Activated T-cell treated with anti-CD3 and anti-CD28 coated beads for 24 hours (primary cell): ENCODE measurements around the gene PLOD3.
A peak's percentile ranks its signal among the peaks of the same experiment; 100 is the strongest.

Source experiments
- DNase-seq: peaks from one replicate; pipeline ENCODE4 v3.0.0-alpha.2; 2020; ENCODE audit warnings: low read depth

The PLOD3 gene

DNA sequence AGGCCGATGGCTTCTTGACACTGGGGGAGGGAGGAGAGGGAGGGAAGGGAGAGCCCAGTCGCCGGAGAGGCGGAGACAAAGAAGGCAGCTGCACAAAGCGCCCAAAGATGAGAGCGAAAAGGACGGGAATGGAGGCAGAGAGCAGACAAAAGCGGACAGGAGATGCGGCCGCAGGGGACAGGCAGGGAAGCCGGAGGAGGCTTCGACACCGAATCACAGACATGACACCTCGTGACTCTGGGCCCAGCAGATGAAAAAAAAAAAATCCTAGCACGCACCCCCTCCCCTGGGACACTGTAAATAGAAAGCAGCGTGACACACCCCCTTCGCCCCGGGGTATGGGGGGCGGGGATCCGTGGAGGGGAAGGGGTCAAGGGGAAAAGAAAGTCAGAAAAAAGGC lies 38.3 kb downstream of the PLOD3 start:
- no peak for DNase-seq

DNA sequence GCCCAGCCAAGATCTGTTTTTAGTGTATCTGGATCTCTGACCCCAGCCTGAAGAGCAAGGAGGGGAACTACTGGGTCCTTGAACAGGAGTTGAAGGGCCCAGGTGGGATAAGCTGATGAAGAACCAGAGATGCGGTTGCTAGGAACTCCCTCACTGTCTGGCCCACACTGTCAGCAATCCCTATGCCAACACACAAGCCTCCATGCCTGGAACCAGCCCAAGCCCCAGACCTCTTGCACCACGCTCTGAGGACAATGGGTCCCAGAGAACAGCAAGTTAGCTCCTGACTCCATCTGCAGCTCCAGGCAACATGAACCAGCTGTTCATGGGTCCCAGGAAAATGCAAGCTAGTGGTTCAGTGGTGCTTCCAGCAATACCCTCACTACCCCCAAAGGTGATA lies 39.7 kb downstream of the PLOD3 start:
- no peak for DNase-seq

GRCh38 chr7:101175664-101176063 lies 41.7 kb downstream of the PLOD3 start:
- no peak for DNase-seq

DNA sequence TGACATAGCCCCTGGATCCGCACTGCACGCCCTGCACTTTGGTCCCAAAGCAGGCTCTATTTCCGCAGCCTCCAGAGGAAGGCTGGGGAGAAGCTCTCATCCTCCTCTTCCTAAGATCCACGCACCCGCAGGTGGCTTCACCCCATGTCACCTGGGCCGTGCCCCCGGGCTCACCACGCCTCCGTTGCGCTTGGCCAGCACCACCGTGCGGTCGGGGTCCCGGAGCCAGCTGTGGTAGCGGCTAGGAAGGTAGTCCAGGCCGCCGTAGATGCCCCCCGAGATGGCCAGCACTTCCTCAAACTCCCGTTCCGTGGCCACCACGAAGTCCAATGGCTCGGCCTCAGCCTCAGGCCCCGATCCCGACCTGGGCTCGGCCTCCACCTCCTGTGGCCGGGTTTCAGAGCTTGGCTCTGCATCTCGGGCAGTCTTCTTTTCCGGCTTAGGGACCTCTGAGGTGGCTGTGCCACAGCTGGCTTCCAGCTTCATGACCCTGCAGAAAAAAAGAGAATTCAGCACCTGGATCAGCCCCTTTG lies 43.0 kb downstream of the PLOD3 start:
- no peak for DNase-seq

GRCh38 chr7:101173752-101174244 lies 43.6 kb downstream of the PLOD3 start:
- DNase-seq, result peak; percentile 64

DNA sequence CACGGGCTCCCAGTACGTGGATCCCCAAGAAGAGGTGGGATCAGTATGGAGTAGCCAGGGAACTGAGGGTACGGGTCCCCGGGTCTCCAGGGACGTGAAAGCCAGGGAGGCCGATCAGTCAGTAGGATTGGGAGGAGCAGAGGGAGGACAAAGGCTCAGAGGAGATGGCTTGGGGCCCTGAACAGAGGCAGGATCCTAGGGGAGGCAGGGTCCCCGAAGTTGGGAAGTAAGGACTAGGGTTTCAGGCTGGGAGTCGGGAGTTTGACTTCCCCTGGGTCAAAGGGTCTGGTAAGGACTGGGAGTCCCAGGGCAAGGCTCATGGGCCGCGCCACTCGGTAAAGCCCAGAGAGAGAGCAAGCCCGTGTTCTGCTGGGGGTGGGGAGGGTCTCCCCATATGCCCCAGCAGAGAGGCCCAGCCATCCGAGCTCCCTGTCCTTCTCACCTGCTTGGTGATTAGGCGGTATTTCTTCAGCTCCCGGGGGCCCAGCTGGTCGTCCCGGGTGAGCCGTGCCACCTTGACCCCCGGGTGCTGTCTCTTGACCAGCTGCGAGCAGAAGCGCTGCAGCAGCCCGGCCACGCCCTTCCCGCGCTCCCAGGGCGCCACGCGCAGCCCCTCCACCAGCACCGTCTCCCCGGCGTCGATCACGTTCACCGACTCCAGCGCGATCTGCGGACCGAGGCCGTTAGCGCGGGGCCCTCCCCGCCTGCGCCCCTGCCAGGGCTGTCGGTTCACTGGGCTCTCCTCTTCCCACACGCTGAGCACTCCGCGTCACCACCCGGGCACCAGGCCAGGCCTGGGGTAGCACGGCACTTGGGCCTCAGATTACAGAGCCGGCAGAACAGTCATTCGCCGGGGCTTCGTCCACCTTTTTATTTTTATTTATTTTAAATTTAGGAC lies 44.3 kb downstream of the PLOD3 start:
- DNase-seq, result no peak

DNA sequence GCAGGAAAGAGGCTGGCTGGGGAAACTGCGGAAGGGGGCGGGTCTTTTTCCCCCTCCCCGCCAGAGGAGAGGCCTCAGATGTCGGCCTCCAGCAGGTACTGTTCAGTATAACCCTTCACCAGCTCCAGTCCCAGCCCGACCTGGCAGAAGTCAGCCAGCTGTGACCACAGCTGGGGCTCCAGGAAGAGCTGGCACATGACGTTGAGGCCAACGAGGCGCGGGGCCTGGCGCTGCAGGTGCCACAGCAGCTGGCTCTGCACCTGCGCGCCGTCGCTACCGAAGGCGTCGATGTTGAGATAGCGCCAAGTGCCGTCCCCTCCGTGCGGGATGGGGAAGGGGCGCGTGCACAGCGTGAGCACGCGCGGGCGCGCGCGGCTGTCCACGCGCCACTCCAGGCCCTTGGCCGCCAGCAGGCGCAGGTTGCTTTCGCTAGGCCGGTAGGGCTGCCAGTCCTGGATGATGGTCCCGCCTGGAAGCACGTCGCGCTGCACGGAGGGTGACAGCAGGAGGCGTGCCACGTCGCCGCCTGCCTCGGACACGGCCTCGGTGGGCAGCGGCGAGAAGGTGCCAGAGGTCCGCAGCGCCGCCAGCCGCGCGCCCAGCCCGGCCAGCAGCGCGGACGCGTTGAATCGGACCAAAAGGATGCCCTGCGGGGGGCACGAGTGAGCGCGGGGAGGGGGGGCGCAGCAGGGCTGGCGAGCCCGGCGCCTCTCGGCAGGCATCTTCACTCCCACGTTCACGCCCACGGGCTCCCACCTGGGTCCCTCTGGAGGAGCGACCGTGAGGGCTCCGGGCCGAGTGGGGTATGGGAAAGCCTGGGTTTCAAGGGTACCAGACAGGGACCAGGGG lies 45.2 kb downstream of the PLOD3 start:
- DNase-seq, result no peak

DNA sequence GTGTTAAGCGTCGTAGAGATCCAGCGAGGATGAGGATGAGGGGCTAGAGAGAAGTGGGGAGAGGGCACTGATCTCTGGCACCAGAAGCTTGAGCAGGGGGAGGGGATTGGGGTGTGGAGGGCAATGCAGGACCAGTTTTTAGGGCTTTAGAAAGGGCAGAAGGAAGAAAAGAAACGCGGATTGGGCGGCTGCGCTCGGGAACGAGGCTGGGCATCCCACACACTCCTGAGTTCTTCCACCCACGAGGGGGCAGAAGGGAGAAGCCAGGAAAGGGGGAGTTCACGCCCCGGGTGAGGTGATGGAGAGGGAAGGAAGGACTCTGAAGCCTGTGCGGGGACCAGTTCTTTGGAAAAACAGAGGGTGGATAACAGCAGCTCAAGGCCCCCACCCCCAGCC lies 45.9 kb downstream of the PLOD3 start:
- no peak for DNase-seq

GRCh38 chr7:101170617-101171441 lies 46.6 kb downstream of the PLOD3 start:
- DNase-seq, result no peak

GRCh38 chr7:101169838-101170551 lies 47.4 kb downstream of the PLOD3 start:
- DNase-seq, result peak; percentile 69

DNA sequence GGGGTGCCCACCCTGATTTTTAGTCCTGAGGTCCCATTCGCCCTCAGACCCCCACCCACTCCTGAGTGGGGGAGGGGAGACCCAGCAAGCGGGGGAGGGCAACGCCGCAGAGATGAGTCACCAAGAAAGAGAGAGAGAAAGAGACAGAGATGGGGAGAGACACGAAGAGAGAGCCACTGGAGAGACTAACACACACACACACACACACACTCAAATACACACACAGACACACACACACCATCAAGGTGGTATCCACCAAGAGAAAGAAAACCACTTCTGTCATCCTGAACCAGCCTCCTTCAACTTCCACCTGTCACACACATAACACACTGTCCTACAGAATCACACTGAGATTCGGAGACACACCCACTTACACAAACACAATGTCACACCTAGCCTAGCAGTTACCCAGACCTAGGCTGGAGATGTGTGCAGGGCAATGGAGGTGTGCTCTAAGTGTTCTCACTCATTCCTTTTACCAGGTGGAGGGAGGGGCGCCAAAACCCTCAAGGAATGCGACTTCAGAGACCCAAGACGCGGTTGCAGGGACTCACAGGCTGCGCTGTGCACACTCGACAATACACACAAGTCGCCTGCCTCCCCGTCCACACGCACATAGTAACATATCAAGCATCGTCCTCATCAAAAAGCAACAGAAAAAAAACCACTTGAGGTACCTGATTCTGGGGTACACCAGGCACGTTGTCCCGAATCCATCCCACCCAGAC lies 48.1 kb downstream of the PLOD3 start:
- DNase-seq, result no peak

- DNase-seq, result no peak
These were observed 48.9 kb downstream of the PLOD3 start for GRCh38 chr7:101168412-101169049.

DNA sequence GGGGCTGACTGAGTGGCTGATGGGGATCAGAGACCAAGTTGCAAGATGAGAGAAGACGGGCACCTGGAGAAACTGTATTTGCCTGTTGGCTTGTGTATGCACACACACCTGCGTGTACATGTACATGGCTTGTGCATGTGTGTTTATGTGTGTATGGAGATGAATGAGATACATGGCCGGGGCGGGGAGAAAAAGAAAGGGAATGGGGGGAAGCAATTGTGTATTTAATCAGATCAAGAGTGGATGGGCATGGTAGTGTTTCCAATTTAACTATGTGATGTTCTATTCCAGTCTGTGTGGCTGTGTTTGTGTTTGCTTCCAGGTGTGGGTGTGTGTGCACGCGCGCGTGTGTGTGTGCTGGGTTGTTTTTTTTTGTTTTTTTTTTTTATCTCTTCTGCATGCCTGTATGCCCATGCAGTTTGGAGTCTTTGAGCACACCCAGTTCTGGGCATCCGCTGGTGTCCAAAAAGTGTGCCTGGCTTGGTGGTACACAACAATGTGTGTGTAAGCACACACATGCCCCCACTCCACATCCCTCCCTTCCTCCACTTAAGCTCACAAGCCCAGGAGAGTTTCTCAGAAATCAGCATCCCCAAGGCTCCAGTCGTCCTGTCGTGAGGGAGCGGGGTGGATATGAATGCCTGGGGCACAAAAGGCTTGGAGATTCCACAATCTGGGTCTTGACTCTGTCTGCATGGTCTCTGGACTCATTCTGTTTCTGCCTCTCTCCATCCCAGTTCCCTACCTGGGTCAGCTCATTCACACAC lies 49.6 kb downstream of the PLOD3 start:
- no peak for DNase-seq

DNA sequence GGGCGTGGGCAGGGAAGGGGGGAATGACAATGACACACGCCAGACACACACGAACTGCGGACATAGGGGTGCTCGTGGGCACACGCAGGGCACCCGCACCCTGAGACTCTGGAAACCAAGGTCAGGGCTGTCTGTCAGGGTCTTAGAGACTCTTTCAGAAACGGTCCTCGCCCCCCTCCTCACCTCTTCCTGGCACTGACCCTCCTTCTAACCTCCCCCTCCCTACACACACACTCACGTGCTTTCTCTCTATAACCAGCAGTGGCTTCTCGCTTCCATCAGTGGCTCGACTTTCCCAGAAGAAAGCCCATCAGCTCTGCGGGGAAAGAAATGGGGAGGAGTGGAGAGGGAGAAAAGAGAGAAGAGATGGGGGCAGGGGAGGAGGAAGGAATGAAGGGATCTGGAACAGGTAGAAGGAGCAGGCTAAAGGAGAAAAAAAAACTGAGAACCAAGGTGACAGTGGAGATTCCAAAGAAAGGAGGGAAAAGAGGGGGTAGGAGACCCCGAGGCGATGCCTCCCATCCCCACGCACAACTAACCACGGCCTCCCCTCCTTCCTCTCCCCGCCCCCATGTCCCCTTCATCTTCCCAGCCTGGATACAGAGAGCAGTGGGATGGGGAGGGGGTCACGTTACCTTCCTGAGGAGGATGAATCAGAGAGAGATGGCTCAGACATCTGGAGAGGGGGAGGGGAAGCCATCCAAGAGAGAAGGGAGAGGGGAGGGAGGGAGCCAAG lies 50.3 kb downstream of the PLOD3 start:
- no peak for DNase-seq

GRCh38 chr7:101166648-101166908 lies 50.8 kb downstream of the PLOD3 start:
- DNase-seq, result no peak

DNA sequence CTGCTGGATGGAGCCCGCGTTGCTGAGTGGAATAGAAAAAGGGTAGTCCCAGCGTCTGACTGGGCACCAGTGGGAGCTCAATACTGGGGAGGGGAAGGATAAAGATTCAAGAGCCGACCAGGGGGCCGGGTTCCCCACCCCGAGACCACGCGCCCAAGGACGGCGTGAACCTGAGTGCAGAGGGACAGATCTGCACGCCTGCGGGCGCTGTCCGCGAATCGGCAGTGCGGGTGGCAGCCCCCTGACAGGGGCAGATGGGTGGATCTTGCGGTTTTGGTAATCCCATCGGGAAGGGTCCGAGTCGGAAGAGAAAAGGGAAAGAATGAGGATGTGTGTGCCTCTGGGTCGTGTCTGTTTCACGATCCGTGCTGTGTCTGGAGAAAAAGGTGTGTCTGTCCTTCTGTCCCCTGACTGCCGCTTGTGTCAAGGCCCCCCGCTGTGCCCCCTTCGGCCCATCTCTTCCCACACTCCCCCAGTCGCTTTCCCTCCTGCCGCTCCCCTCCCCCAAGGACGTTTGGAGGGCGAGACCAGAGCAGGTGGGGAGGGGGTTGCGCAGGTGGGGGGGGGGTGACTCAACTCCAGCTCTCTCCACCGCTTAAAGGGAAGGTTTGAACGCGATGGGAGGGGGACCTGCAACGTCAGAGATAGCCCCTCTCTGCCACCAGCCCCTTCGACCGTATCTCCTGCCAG lies 51.3 kb downstream of the PLOD3 start:
- DNase-seq, result no peak

- peak; percentile 86 for DNase-seq
These were observed 52.1 kb downstream of the PLOD3 start, which contains the start of gene VGF for GRCh38 chr7:101165075-101165957. TSS of gene VGF (minus strand) at chr7:101165569. CDS start at chr7:101164843, 726 bp downstream.
